PC-9 (cell line): ENCODE data around the gene RAB11FIP4. TPM values are rescaled to one million over a fixed set of nuclear protein-coding genes. Genes with fewer than 3 reads are reported as not detected.

ENCODE experiments used
- BruUV-seq: library from RNA; stranded (reverse); fragments of 400-500 nt; replicated peaks from 2 replicates; lab custom pipeline; 2021; lab: Mats Ljungman, UMichigan
- CTCF ChIA-PET: fragments of 300-600 bp; sonication (Branson Sonifier 250); formaldehyde crosslinking; loops from one replicate; lab custom pipeline; 2022; ENCODE audit warnings: antibody characterized with exemption; lab: Charles Lee
- POLR2A ChIA-PET: fragments of 300-600 bp; sonication (Branson Sonifier 250); formaldehyde crosslinking; loops from one replicate; lab custom pipeline; 2022; ENCODE audit warnings: antibody characterized with exemption; ENCODE audit not compliant: unreplicated experiment; lab: Charles Lee
- DNase-seq, 2 experiments: peaks; one replicate each; pipeline versions ENCODE4 v3.0.0 to v3.0.0-alpha.2; 2015 to 2022; ENCODE audit warnings: mixed read lengths in 1 of 2
- H2AFZ ChIP-seq: fragments of 200-600 bp; sonication (generic); 2 replicates; pipeline ENCODE4 v1.8.1; 2017; ENCODE audit warnings: antibody characterized with exemption
- H3F3A ChIP-seq: fragments of 200-600 bp; sonication (generic); 2 replicates; pipeline ENCODE4 v1.8.1; 2017; ENCODE audit warnings: antibody characterized with exemption, mild to moderate bottlenecking, low read depth; ENCODE audit not compliant: insufficient read depth
- H3K27ac ChIP-seq: fragments of 200-600 bp; sonication (generic); 2 replicates; pipeline ENCODE4 v1.6.1; 2016; ENCODE audit warnings: mixed run types
- H3K27me3 ChIP-seq: fragments of 200-600 bp; sonication (generic); 2 replicates; pipeline ENCODE4 v1.6.1; 2016; ENCODE audit warnings: low read depth, mixed run types; ENCODE audit not compliant: insufficient read depth
- H3K36me3 ChIP-seq: fragments of 200-600 bp; sonication (generic); 2 replicates; pipeline ENCODE4 v1.6.1; 2016; ENCODE audit warnings: low read depth, mixed run types
- H3K4me1 ChIP-seq: fragments of 200-600 bp; sonication (generic); replicated peaks from 2 replicates; pipeline ENCODE4 v1.6.1; 2016; ENCODE audit warnings: mixed run types; ENCODE audit not compliant: insufficient read depth
- H3K4me2 ChIP-seq: fragments of 200-600 bp; sonication (generic); 2 replicates; pipeline ENCODE4 v1.6.1; 2017; ENCODE audit warnings: mixed run types
- H3K4me3 ChIP-seq: fragments of 200-600 bp; sonication (generic); 2 replicates; pipeline ENCODE4 v1.6.1; 2016; ENCODE audit warnings: mixed run types
- H3K79me2 ChIP-seq: fragments of 200-600 bp; sonication (generic); 2 replicates; pipeline ENCODE4 v1.6.1; 2017; ENCODE audit warnings: low read depth, mixed run types
- H3K9me2 ChIP-seq: fragments of 200-600 bp; sonication (generic); 2 replicates; pipeline ENCODE4 v1.8.1; 2017; ENCODE audit warnings: mild to moderate bottlenecking; ENCODE audit not compliant: insufficient read depth
- H3K9me3 ChIP-seq: fragments of 200-600 bp; sonication (generic); 2 replicates; pipeline ENCODE4 v1.8.1; 2016; ENCODE audit warnings: low read depth; ENCODE audit not compliant: insufficient read depth
- H4K20me1 ChIP-seq: fragments of 200-600 bp; sonication (generic); 2 replicates; pipeline ENCODE4 v1.8.1; 2017; ENCODE audit not compliant: insufficient read depth
- EZH2 ChIP-seq: fragments of 200-600 bp; sonication (generic); IDR thresholded peaks from 2 replicates; pipeline ENCODE4 v1.8.0; 2017; ENCODE audit warnings: antibody characterized with exemption, low read depth
- intact Hi-C: fragments of 100-400 bp; cut with micrococcal nuclease; formaldehyde crosslinking; loops from one replicate; pipeline ENCODE4 v1.10.0; 2022; ENCODE audit not compliant: unreplicated experiment
- total RNA-seq: library from RNA; stranded (reverse); gene quantifications from 2 replicates; pipeline ENCODE4 v1.2.3, GENCODE V29; 2021
- TF ChIP-seq, protein P1 (sequence below): fragments of 200-600 bp; sonication (generic); conservative IDR thresholded peaks from 2 replicates; pipeline ENCODE4 v1.6.1; 2017; ENCODE audit warnings: mixed run types, antibody characterized with exemption, mild to moderate bottlenecking, moderate library complexity

The RAB11FIP4 gene
- total RNA-seq, 1 experiment from 2014 or later = 22.9 TPM

DNA sequence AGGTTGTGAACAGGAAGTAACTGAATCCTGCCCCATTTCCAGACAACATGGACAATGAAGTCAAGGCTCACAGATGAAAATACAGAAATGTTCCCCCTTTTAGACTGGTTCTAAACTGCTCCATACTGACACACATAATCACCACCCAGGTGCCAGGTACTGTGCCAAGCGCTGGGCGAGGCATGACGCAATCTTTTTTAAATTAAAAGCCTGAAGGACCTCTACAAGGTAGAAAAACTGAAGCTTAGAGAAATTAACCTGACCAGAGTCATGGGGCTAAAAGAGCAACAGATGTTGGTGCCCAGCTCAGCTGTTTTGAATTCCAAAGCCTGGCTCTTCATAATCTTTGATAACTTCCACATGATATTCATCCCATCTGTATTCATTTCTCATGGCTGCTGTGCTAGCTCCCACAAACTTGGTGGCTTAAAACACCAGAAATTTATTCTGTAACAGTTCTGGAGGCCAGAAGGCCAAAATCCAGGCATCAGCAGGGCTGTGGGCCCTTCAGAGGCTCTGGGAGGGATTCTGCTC is 4.9 kb upstream of the RAB11FIP4 start:
- Histone ChIP-seq H3K79me2 (no peaks in the 10 kb centered on the region), H3K9me3 (no peaks in the 10 kb centered on the region), H3K9me2 (no peaks in the 10 kb centered on the region), H3K27ac (no peak overlapping the region), H3K27me3 (no peaks in the 10 kb centered on the region), H4K20me1 (no peaks in the 10 kb centered on the region), H2AFZ (no peak overlapping the region), H3F3A (peaks cover 3% of the 10 kb centered on the region; the same call in 1 of the 2 replicates), H3K36me3 (no peaks in the 10 kb centered on the region), H3K4me2 (no peak overlapping the region), H3K4me3 (no peak overlapping the region), H3K4me1 (no peaks in the 10 kb centered on the region)
- no peak for DNase-seq
- POLR2A ChIA-PET = no interaction called here
- CTCF ChIA-PET = no interaction called here
- intact Hi-C loops = loop anchor here (5.0 kb wide), 1 partner anchor 456 kb away; no protein-coding TSS in a partner anchor
- TF ChIP-seq, protein P1, sequence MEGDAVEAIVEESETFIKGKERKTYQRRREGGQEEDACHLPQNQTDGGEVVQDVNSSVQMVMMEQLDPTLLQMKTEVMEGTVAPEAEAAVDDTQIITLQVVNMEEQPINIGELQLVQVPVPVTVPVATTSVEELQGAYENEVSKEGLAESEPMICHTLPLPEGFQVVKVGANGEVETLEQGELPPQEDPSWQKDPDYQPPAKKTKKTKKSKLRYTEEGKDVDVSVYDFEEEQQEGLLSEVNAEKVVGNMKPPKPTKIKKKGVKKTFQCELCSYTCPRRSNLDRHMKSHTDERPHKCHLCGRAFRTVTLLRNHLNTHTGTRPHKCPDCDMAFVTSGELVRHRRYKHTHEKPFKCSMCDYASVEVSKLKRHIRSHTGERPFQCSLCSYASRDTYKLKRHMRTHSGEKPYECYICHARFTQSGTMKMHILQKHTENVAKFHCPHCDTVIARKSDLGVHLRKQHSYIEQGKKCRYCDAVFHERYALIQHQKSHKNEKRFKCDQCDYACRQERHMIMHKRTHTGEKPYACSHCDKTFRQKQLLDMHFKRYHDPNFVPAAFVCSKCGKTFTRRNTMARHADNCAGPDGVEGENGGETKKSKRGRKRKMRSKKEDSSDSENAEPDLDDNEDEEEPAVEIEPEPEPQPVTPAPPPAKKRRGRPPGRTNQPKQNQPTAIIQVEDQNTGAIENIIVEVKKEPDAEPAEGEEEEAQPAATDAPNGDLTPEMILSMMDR = no peak
- no peak for TF ChIP-seq EZH2
- no TSS peak for BruUV-seq

DNA sequence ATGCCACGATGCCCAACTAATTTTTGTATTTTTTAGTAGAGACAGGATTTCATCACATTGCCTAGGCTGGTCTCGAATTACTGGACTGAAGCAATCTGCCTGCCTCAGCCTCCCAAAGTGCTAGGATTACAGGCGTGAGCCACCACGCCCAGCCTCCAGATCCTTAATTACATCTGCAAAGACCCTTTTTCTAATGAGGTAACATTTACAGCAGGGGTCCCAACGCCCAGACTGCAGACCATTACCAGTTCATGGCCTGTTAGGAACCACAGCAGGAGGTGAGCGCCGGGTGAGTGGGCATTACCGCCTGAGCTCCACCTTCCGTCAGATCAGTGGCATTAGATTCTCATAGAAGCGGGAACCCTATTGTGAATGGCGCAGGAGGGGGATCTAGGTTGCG is 4.0 kb upstream of the RAB11FIP4 start:
- no peaks in the 10 kb centered on the region for H3K9me3 ChIP-seq
- ChIA-PET CTCF (no interaction called here), POLR2A (no interaction called here)
- no peak overlapping the region for H2AFZ ChIP-seq
- intact Hi-C loops = loop anchor here (5.0 kb wide), 1 partner anchor 455 kb away; no protein-coding TSS in a partner anchor
- no peaks in the 10 kb centered on the region for H3K79me2 ChIP-seq
- no peaks in the 10 kb centered on the region for H4K20me1 ChIP-seq
- H3K4me2 ChIP-seq = no peak overlapping the region
- no peak for DNase-seq
- H3F3A ChIP-seq = peaks cover 3% of the 10 kb centered on the region; the same call in 1 of the 2 replicates
- no peaks in the 10 kb centered on the region for H3K36me3 ChIP-seq
- no peak overlapping the region for H3K4me3 ChIP-seq
- TF ChIP-seq, protein P1 = no peak
- TF ChIP-seq EZH2 = no peak
- no TSS peak for BruUV-seq
- H3K9me2 ChIP-seq = no peaks in the 10 kb centered on the region
- H3K4me1 ChIP-seq = no peaks in the 10 kb centered on the region
- H3K27ac ChIP-seq = no peak overlapping the region
- H3K27me3 ChIP-seq = no peaks in the 10 kb centered on the region

DNA sequence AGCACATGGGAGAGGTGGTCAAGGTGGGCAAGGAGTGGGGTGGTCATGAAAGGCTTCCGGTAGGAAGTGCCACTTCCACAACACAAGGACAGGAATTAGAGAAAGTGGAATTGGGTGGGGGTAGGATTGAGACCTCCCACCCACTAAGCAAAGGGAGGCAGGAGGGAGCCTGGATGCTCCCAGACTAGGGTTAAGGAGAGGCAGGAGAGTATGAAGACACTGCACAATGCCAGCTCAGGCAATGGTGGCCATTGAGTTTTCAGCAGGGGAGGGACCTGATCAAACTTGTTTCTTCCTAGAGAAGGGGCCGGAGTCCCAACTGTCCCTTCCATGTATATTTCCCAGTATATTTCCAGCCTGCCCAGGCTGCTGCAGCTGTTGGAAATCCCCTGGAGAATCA is 3.1 kb upstream of the RAB11FIP4 start:
- ChIA-PET CTCF (no interaction called here), POLR2A (no interaction called here)
- Histone ChIP-seq H3K27me3 (no peaks in the 10 kb centered on the region), H3K27ac (no peak overlapping the region), H2AFZ (no peak overlapping the region), H4K20me1 (no peaks in the 10 kb centered on the region), H3K4me1 (no peaks in the 10 kb centered on the region), H3K4me2 (no peak overlapping the region), H3F3A (peaks cover 3% of the 10 kb centered on the region; the same call in 1 of the 2 replicates), H3K4me3 (no peak overlapping the region), H3K36me3 (no peaks in the 10 kb centered on the region), H3K9me2 (no peaks in the 10 kb centered on the region), H3K9me3 (no peaks in the 10 kb centered on the region), H3K79me2 (no peaks in the 10 kb centered on the region)
- intact Hi-C loops = loop anchor here (5.0 kb wide), 1 partner anchor 454 kb away; no protein-coding TSS in a partner anchor
- DNase-seq = no peak
- BruUV-seq = no TSS peak
- no peak for TF ChIP-seq EZH2
- TF ChIP-seq, protein P1 = no peak
